ENCODE measurements around the gene SLC27A6. TPM values are rescaled to one million over a fixed set of nuclear protein-coding genes. Genes with fewer than 3 reads are reported as not detected.

Gene SLC27A6
- total RNA-seq, 1 donor from 2014 or later = 0.09 TPM

- Mint-ChIP-seq H3K4me1 (peaks cover 5% of the 10 kb centered on the region), H3K9me3 (no peaks in the 10 kb centered on the region), H3K27ac (ENCODE audit: unreplicated experiment) (no peak overlapping the region), H3K27me3 (ENCODE audit: low read depth) (peaks cover 67% of the 10 kb centered on the region), H3K36me3 (ENCODE audit: low read depth) (no peaks in the 10 kb centered on the region), H3K4me3 (peak overlapping the region; percentile 65)
- DNase-seq (ENCODE audit: low read depth, low spot score) = peak; percentile 5
- TF ChIP-seq CTCF (conservative IDR thresholded peaks at IDR 0.05) = no peak
Observed at GRCh38 chr5:128965638-128966302, 482 bp downstream of the SLC27A6 start.

- no peak for DNase-seq (ENCODE audit: low read depth, low spot score)
- Mint-ChIP-seq H3K27me3 (ENCODE audit: low read depth) (peaks cover 66% of the 10 kb centered on the region), H3K9me3 (no peaks in the 10 kb centered on the region), H3K4me1 (peaks cover 5% of the 10 kb centered on the region), H3K27ac (ENCODE audit: unreplicated experiment) (no peak overlapping the region), H3K4me3 (peak overlapping the region; percentile 65), H3K36me3 (ENCODE audit: low read depth) (no peaks in the 10 kb centered on the region)
- peak; percentile 35 for TF ChIP-seq CTCF (conservative IDR thresholded peaks at IDR 0.05)
Observed at GRCh38 chr5:128966375-128966774, 1.1 kb downstream of the SLC27A6 start.

GRCh38 chr5:128966846-128967245, 1.6 kb downstream of the SLC27A6 start:
- Mint-ChIP-seq H3K36me3 (ENCODE audit: low read depth) (no peaks in the 10 kb centered on the region), H3K27ac (ENCODE audit: unreplicated experiment) (no peak overlapping the region), H3K27me3 (ENCODE audit: low read depth) (peaks cover 67% of the 10 kb centered on the region), H3K9me3 (peaks cover 2% of the 10 kb centered on the region), H3K4me1 (peaks cover 5% of the 10 kb centered on the region), H3K4me3 (peak overlapping the region; percentile 65)
- no peak for DNase-seq (ENCODE audit: low read depth, low spot score)
- no peak for TF ChIP-seq CTCF (conservative IDR thresholded peaks at IDR 0.05)

GRCh38 chr5:128973244-128973643, 8.0 kb downstream of the SLC27A6 start:
- H3K9me3 Mint-ChIP-seq = peaks cover 2% of the 10 kb centered on the region
- no peak overlapping the region for H3K27ac Mint-ChIP-seq (ENCODE audit: unreplicated experiment)
- DNase-seq (ENCODE audit: low read depth, low spot score) = no peak
- no peaks in the 10 kb centered on the region for H3K4me1 Mint-ChIP-seq
- TF ChIP-seq CTCF (conservative IDR thresholded peaks at IDR 0.05) = no peak
- H3K4me3 Mint-ChIP-seq = no peak overlapping the region
- H3K36me3 Mint-ChIP-seq (ENCODE audit: low read depth) = no peaks in the 10 kb centered on the region
- H3K27me3 Mint-ChIP-seq (ENCODE audit: low read depth) = peaks cover 27% of the 10 kb centered on the region

- Mint-ChIP-seq H3K4me1 (no peaks in the 10 kb centered on the region), H3K27me3 (ENCODE audit: low read depth) (peaks cover 20% of the 10 kb centered on the region), H3K4me3 (no peak overlapping the region), H3K27ac (ENCODE audit: unreplicated experiment) (no peak overlapping the region), H3K9me3 (peaks cover 2% of the 10 kb centered on the region), H3K36me3 (ENCODE audit: low read depth) (no peaks in the 10 kb centered on the region)
- no peak for DNase-seq (ENCODE audit: low read depth, low spot score)
- no peak for TF ChIP-seq CTCF (conservative IDR thresholded peaks at IDR 0.05)
Observed at GRCh38 chr5:128974567-128974966, 9.3 kb downstream of the SLC27A6 start.

All from neural crest cell (in vitro differentiated cells).